ENCODE results near the gene ARHGDIB.

ARHGDIB gene

GRCh38 chr12:14956905-14957304 lies 4.5 kb downstream of the ARHGDIB start:
- Histone ChIP-seq H3K9me3 (ENCODE audit: insufficient read depth, low read length) (no peaks in the 10 kb centered on the region), H3K27me3 (ENCODE audit: insufficient read depth, insufficient read length) (no peaks in the 10 kb centered on the region), H3K9ac (ENCODE audit: insufficient read length, low read depth) (no peak overlapping the region), H3K4me1 (ENCODE audit: insufficient read depth, insufficient read length) (peaks cover 4% of the 10 kb centered on the region), H3K36me3 (ENCODE audit: insufficient read depth, insufficient read length, low read length) (no peaks in the 10 kb centered on the region), H3K4me3 (ENCODE audit: insufficient read length, low read depth) (no peak overlapping the region)
- TF ChIP-seq ZNF274 (IDR thresholded peaks at IDR 0.05; ENCODE audit: low read depth, low read length), result no peak
- no peak for TF ChIP-seq SUZ12 (IDR thresholded peaks at IDR 0.05; ENCODE audit: extremely low read depth, insufficient read depth, insufficient read length)
- no peak for TF ChIP-seq YY1 (IDR thresholded peaks at IDR 0.05; ENCODE audit: insufficient read depth, insufficient read length)
- DNase-seq (ENCODE audit: low read depth, low spot score), result no peak

- Histone ChIP-seq H3K9me3 (ENCODE audit: insufficient read depth, low read length) (no peaks in the 10 kb centered on the region), H3K4me1 (ENCODE audit: insufficient read depth, insufficient read length) (peaks cover 4% of the 10 kb centered on the region), H3K27me3 (ENCODE audit: insufficient read depth, insufficient read length) (no peaks in the 10 kb centered on the region), H3K4me3 (ENCODE audit: insufficient read length, low read depth) (no peak overlapping the region), H3K9ac (ENCODE audit: insufficient read length, low read depth) (no peak overlapping the region), H3K36me3 (ENCODE audit: insufficient read depth, insufficient read length, low read length) (no peaks in the 10 kb centered on the region)
- no peak for DNase-seq (ENCODE audit: low read depth, low spot score)
- TF ChIP-seq SUZ12 (IDR thresholded peaks at IDR 0.05; ENCODE audit: extremely low read depth, insufficient read depth, insufficient read length) (no peak), YY1 (IDR thresholded peaks at IDR 0.05; ENCODE audit: insufficient read depth, insufficient read length) (no peak), ZNF274 (IDR thresholded peaks at IDR 0.05; ENCODE audit: low read depth, low read length) (no peak)
Observed at GRCh38 chr12:14956024-14956891, 5.1 kb downstream of the ARHGDIB start.

- no peaks in the 10 kb centered on the region for H3K9me3 ChIP-seq (ENCODE audit: insufficient read depth, low read length)
- H3K4me1 ChIP-seq (ENCODE audit: insufficient read depth, insufficient read length), result no peaks in the 10 kb centered on the region
- H3K27me3 ChIP-seq (ENCODE audit: insufficient read depth, insufficient read length), result no peaks in the 10 kb centered on the region
- no peak overlapping the region for H3K9ac ChIP-seq (ENCODE audit: insufficient read length, low read depth)
- no peaks in the 10 kb centered on the region for H3K36me3 ChIP-seq (ENCODE audit: insufficient read depth, insufficient read length, low read length)
- no peak overlapping the region for H3K4me3 ChIP-seq (ENCODE audit: insufficient read length, low read depth)
- no peak for DNase-seq (ENCODE audit: low read depth, low spot score)
- no peak for TF ChIP-seq SUZ12 (IDR thresholded peaks at IDR 0.05; ENCODE audit: extremely low read depth, insufficient read depth, insufficient read length)
- TF ChIP-seq YY1 (IDR thresholded peaks at IDR 0.05; ENCODE audit: insufficient read depth, insufficient read length), result no peak
- TF ChIP-seq ZNF274 (IDR thresholded peaks at IDR 0.05; ENCODE audit: low read depth, low read length), result no peak
Observed at GRCh38 chr12:14954269-14954668, 7.1 kb downstream of the ARHGDIB start.

GRCh38 chr12:14953752-14954151 lies 7.6 kb downstream of the ARHGDIB start:
- H3K36me3 ChIP-seq (ENCODE audit: insufficient read depth, insufficient read length, low read length), result no peaks in the 10 kb centered on the region

GRCh38 chr12:14952299-14952921 lies 9.0 kb downstream of the ARHGDIB start:
- TF ChIP-seq SUZ12 (IDR thresholded peaks at IDR 0.05; ENCODE audit: extremely low read depth, insufficient read depth, insufficient read length) (no peak), YY1 (IDR thresholded peaks at IDR 0.05; ENCODE audit: insufficient read depth, insufficient read length) (no peak), ZNF274 (IDR thresholded peaks at IDR 0.05; ENCODE audit: low read depth, low read length) (no peak)
- H3K9ac ChIP-seq (ENCODE audit: insufficient read length, low read depth), result no peak overlapping the region
- no peaks in the 10 kb centered on the region for H3K4me1 ChIP-seq (ENCODE audit: insufficient read depth, insufficient read length)
- no peak overlapping the region for H3K4me3 ChIP-seq (ENCODE audit: insufficient read length, low read depth)
- no peaks in the 10 kb centered on the region for H3K9me3 ChIP-seq (ENCODE audit: insufficient read depth, low read length)
- H3K36me3 ChIP-seq (ENCODE audit: insufficient read depth, insufficient read length, low read length), result no peaks in the 10 kb centered on the region
- DNase-seq (ENCODE audit: low read depth, low spot score), result no peak
- H3K27me3 ChIP-seq (ENCODE audit: insufficient read depth, insufficient read length), result no peaks in the 10 kb centered on the region

More at GRCh38 chr12:14953752-14954151, 7.6 kb downstream of the ARHGDIB start:
- H3K9me3 ChIP-seq (ENCODE audit: insufficient read depth, low read length), result no peaks in the 10 kb centered on the region
- no peaks in the 10 kb centered on the region for H3K27me3 ChIP-seq (ENCODE audit: insufficient read depth, insufficient read length)
- H3K9ac ChIP-seq (ENCODE audit: insufficient read length, low read depth), result no peak overlapping the region
- no peaks in the 10 kb centered on the region for H3K4me1 ChIP-seq (ENCODE audit: insufficient read depth, insufficient read length)
- DNase-seq (ENCODE audit: low read depth, low spot score), result no peak
- TF ChIP-seq ZNF274 (IDR thresholded peaks at IDR 0.05; ENCODE audit: low read depth, low read length), result no peak
- no peak for TF ChIP-seq SUZ12 (IDR thresholded peaks at IDR 0.05; ENCODE audit: extremely low read depth, insufficient read depth, insufficient read length)
- no peak for TF ChIP-seq YY1 (IDR thresholded peaks at IDR 0.05; ENCODE audit: insufficient read depth, insufficient read length)
- no peak overlapping the region for H3K4me3 ChIP-seq (ENCODE audit: insufficient read length, low read depth)

GRCh38 chr12:14951851-14952250 lies 9.6 kb downstream of the ARHGDIB start:
- no peak overlapping the region for H3K4me3 ChIP-seq (ENCODE audit: insufficient read length, low read depth)
- no peaks in the 10 kb centered on the region for H3K9me3 ChIP-seq (ENCODE audit: insufficient read depth, low read length)
- no peaks in the 10 kb centered on the region for H3K36me3 ChIP-seq (ENCODE audit: insufficient read depth, insufficient read length, low read length)
- no peak overlapping the region for H3K9ac ChIP-seq (ENCODE audit: insufficient read length, low read depth)
- no peaks in the 10 kb centered on the region for H3K27me3 ChIP-seq (ENCODE audit: insufficient read depth, insufficient read length)
- DNase-seq (ENCODE audit: low read depth, low spot score), result no peak
- H3K4me1 ChIP-seq (ENCODE audit: insufficient read depth, insufficient read length), result no peaks in the 10 kb centered on the region
- TF ChIP-seq SUZ12 (IDR thresholded peaks at IDR 0.05; ENCODE audit: extremely low read depth, insufficient read depth, insufficient read length) (no peak), ZNF274 (IDR thresholded peaks at IDR 0.05; ENCODE audit: low read depth, low read length) (no peak), YY1 (IDR thresholded peaks at IDR 0.05; ENCODE audit: insufficient read depth, insufficient read length) (no peak)
